ENCODE results near the gene MAML2. TPM values are rescaled to one million over a fixed set of nuclear protein-coding genes. Genes with fewer than 3 reads are reported as not detected.

The MAML2 gene
- total RNA-seq, 1 experiment from 2014 or later, result 2.7 TPM

DNA sequence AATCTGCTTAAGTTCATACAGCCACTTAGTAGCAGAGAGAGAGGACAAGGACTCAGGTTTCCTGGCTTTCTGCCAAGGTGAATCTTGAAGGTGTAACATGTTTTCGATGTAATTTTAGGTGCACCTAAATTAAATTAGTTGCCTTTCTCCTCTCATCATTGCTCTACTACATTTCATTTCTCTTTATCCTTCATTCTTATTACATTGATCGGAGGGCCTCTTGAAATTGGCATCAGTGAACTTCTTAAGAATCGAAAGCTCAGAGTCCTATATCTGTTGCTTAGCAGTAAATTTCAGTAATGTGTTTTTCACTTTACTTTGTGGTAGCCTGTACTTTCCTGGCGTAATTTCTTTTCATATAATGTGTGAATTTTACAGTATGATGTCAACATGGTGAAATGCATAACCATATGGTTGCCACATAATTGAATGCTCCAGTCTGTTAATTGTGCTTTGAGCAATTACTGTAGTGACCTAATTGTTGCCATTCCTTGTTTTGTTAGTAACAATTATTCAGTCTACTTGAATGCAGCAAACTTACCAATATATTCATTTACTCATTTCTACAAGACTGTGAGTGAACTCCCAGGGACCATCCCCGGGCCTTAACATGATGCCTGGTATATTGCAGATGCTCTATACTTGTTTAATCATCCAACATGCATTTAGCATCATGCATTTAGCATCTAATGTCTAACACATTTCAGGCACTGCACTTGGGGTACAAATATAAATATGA lies 138.1 kb downstream of the MAML2 start:
- Histone ChIP-seq H3K9ac (ENCODE audit: extremely low read depth, insufficient read length, low read length) (no peak overlapping the region), H3K23me2 (ENCODE audit: insufficient read length, low read depth, low read length, poor library complexity, severe bottlenecking) (no peaks in the 10 kb centered on the region), H2BK120ac (ENCODE audit: low read depth, low read length, poor library complexity, severe bottlenecking) (no peak overlapping the region), H4K20me1 (ENCODE audit: control insufficient read depth, insufficient read depth, insufficient read length) (no peaks in the 10 kb centered on the region), H2BK15ac (ENCODE audit: low read depth, low read length) (no peak overlapping the region), H3K4me2 (ENCODE audit: insufficient read depth, insufficient read length, low read length) (no peak overlapping the region), H2BK12ac (ENCODE audit: insufficient read length, low read depth, low read length) (no peak overlapping the region), H2BK20ac (ENCODE audit: low read depth, low read length, poor library complexity, severe bottlenecking) (no peak overlapping the region), H2AK5ac (ENCODE audit: insufficient read length, low read length) (no peak overlapping the region), H3K14ac (ENCODE audit: insufficient read depth, low read length) (no peak overlapping the region), H4K5ac (ENCODE audit: insufficient read length, low read depth, low read length) (no peak overlapping the region), H4K91ac (ENCODE audit: insufficient read length, low read depth, low read length) (no peak overlapping the region), H3K27me3 (ENCODE audit: insufficient read depth, low read length) (no peaks in the 10 kb centered on the region), H3K18ac (ENCODE audit: insufficient read length, low read depth, low read length) (no peak overlapping the region), H3K56ac (ENCODE audit: insufficient read length, low read depth, low read length) (no peak overlapping the region), H3T11ph (ENCODE audit: low read length) (no peak overlapping the region), H2AFZ (ENCODE audit: low read length) (no peak overlapping the region), H3K79me1 (ENCODE audit: insufficient read depth, low read depth, low read length, poor library complexity, severe bottlenecking) (no peaks in the 10 kb centered on the region), H4K8ac (replicated peaks; ENCODE audit: insufficient read length, low read depth, low read length) (no peak overlapping the region), H2BK5ac (ENCODE audit: insufficient read length, low read length) (no peak overlapping the region), H3K79me2 (ENCODE audit: insufficient read depth, low read length) (no peaks in the 10 kb centered on the region), H3K27ac (ENCODE audit: insufficient read length, low read depth, low read length) (no peak overlapping the region), H3K9me3 (ENCODE audit: control insufficient read depth, low read depth, low read length) (no peaks in the 10 kb centered on the region), H3K4ac (ENCODE audit: low read depth, low read length) (no peak overlapping the region), H3K4me1 (ENCODE audit: insufficient read depth, low read length) (peaks cover 4% of the 10 kb centered on the region; the same call in 1 of the 2 replicates), H3K23ac (ENCODE audit: insufficient read length, low read depth, low read length) (no peak overlapping the region)
- no peak overlapping the region for H3K4me3 Mint-ChIP-seq
- no peaks in the 10 kb centered on the region for H3K36me3 Mint-ChIP-seq (ENCODE audit: insufficient read depth in 1 of 3, low read depth in 3 of 3)
- no peak overlapping the region for H3K27ac Mint-ChIP-seq
- H3K4me1 Mint-ChIP-seq, result peaks cover 19 to 33% of the 10 kb centered on the region in 2 experiments
- H3K27me3 Mint-ChIP-seq (ENCODE audit: low read depth), result no peaks in the 10 kb centered on the region
- TF ChIP-seq CTCF (conservative IDR thresholded peaks at IDR 0.05), result no peak
- DNase-seq, result no peak
- H3K9me3 Mint-ChIP-seq, result no peaks in the 10 kb centered on the region
- no CpG with 5 or more reads among the region's 5 CpGs for WGBS (ENCODE audit: extremely low coverage, insufficient read length, low lambda C conversion rate)
